Stomach smooth muscle (tissue), 2 donors: ENCODE measurements around the gene STXBP6.
"Not testable (repeated sequence)": the region's sequence is repeated elsewhere in the genome, so short reads cannot be mapped to it uniquely, and the experiment has no call there.

Experiments used
- H3K27ac ChIP-seq: one replicate; pipeline ENCODE4 v1.7.0; 2013; ENCODE audit warnings: mild to moderate bottlenecking, low read length, inconsistent platforms
- H3K27me3 ChIP-seq, 2 donors: one replicate each; pipeline ENCODE4 v1.7.0; 2013; ENCODE audit warnings: low read length in 2 of 2; ENCODE audit not compliant: insufficient read depth in 2 of 2, control insufficient read depth in 1 of 2
- H3K36me3 ChIP-seq, 2 donors: one replicate each; pipeline ENCODE4 v1.7.0; 2013; ENCODE audit warnings: low read length in 2 of 2; ENCODE audit not compliant: control insufficient read depth in 2 of 2, insufficient read depth in 2 of 2
- H3K4me1 ChIP-seq: one replicate; pipeline ENCODE4 v1.7.0; 2013; ENCODE audit warnings: low read length; ENCODE audit not compliant: control insufficient read depth, insufficient read depth
- H3K4me3 ChIP-seq, 2 donors: one replicate each; pipeline ENCODE4 v1.7.0; 2013; ENCODE audit warnings: low read length in 2 of 2
- H3K9ac ChIP-seq, 2 donors: one replicate each; pipeline ENCODE4 v1.7.0; 2013; ENCODE audit warnings: low read length in 2 of 2, mild to moderate bottlenecking in 1 of 2
- H3K9me3 ChIP-seq, 2 donors: one replicate each; pipeline ENCODE4 v1.7.0; 2013; ENCODE audit warnings: low read length in 2 of 2; ENCODE audit not compliant: control insufficient read depth in 2 of 2
- donor health status: healthy.
- donor health status: Pancreatic carcinoma.

Gene STXBP6

DNA sequence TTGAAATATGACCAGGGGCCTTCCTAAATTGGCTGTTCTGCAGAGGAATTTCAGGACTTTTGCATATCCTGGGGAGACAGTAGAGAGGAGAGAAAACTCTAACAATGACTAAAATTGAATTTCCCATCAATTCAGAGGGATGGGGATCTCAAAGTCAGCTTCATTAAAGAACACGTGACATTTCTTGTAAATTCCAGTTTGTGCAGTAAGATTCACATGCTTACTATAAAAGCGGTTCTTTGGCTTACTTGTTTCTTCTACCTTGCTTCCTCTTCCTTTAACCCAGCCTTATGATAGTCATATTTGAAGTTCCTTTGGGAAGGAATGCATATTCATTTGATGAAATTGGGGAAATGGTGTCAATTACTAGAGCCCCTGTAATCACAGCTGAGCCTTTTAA lies 272.3 kb downstream of the STXBP6 start:
- Histone ChIP-seq H3K4me1 (no peaks in the 10 kb centered on the region), H3K9me3 (peaks cover 0 to 5% of the 10 kb centered on the region in 2 donors), H3K9ac (no peak overlapping the region), H3K27me3 (no peaks in the 10 kb centered on the region), H3K36me3 (no peaks in the 10 kb centered on the region), H3K4me3 (no peak overlapping the region), H3K27ac (no peak overlapping the region)

DNA sequence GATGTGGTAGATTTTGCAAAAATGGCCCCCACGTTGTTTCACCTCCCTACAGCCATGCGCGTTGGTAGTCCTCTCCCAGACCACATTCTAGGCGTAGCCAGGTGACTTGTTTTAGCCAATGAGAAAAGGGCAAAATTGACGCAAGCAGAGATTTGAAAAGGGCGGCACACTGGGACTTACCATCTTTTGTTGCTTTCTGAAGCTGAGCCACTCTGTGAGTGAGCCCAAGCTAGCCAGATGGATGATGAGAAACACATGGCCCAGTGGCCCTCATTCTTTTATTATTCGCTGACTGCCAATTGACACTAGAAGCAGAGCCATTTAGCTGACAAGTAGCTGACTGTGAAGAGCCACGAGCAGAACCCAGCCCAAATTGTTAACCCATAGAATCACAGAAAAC lies 274.0 kb downstream of the STXBP6 start:
- Histone ChIP-seq H3K27ac (no peak overlapping the region), H3K9ac (no peak overlapping the region), H3K36me3 (no peaks in the 10 kb centered on the region), H3K27me3 (no peaks in the 10 kb centered on the region), H3K4me3 (no peak overlapping the region), H3K4me1 (no peaks in the 10 kb centered on the region), H3K9me3 (peaks cover 0 to 5% of the 10 kb centered on the region in 2 donors)

DNA sequence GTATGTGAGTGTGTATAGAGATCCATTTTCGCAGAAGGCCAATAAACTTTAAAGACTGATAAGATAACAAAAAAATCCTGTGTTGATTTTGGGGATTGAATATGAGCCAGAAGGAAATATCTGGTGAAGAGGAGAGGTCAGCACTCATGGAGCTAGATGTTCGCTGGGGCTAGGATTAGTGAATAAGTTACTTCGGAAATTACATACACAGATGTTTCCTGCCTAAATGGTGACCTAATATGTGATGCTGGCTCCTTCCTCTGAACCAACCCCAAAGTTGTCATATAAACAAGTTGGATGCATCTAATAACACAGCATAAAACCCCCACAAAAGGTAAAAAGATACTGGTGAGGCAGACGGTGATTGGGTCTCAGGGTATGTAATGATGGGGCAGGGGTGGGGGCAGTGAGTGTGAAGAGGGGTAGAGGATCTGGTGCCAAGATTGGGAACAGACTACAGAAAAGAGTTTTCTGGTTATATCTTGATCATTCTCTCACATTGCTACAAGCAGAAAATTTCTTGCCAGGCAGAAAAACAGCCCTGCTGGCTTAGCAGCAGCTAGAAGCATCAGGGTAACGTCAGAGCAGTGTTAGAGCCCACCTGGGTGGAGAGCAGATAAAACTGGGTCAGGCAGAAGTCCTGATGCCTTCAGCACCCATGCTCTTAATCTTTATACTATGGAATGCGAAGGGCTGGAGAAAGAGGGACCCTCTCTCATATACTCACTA lies 275.6 kb downstream of the STXBP6 start:
- Histone ChIP-seq H3K4me3 (no peak overlapping the region), H3K27me3 (no peaks in the 10 kb centered on the region), H3K9me3 (peaks cover 0 to 5% of the 10 kb centered on the region in 2 donors), H3K4me1 (no peaks in the 10 kb centered on the region), H3K27ac (no peak overlapping the region), H3K9ac (no peak overlapping the region), H3K36me3 (no peaks in the 10 kb centered on the region)

DNA sequence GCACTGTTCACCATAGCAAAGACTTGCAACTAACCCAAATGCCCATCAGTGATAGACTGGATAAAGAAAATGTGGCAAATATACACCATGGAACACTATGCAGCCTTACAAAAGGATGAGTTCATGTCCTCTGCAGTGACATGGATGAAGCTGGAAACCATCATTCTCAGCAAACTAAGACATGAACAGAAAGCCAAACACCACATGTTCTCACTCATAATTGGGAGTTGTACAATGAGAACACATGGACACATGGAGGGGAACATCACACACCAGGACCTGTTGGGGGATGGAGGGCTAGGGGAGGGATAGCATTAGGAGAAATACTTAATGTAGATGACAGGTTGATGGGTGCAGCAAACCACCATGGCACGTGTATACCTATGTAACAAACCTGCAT lies 276.4 kb downstream of the STXBP6 start:
- H3K27me3 ChIP-seq, H3K9me3 ChIP-seq, H3K4me1 ChIP-seq, H3K4me3 ChIP-seq, H3K36me3 ChIP-seq, H3K27ac ChIP-seq, H3K9ac ChIP-seq: not testable (repeated sequence)

DNA sequence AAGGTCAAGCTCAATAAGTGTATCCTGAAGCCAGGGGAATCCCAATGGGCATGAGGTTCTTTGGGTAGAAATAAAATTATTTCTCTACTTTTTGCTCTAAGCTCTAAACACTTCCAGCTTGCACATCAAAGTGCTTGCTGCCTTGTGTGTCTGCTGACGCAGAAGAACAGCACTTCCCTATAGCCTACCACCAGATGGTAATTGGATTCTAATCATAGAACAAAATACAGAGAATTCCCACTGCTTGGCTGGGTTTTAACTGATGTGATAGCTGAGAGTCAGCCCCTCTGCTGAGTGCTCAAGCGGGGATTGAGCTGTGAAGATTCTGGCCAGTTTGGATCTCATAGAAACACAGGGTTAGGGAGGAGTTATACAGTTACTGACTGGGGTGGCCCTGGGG lies 283.5 kb downstream of the STXBP6 start:
- no peak overlapping the region for H3K4me3 ChIP-seq
- no peaks in the 10 kb centered on the region for H3K27me3 ChIP-seq
- H3K36me3 ChIP-seq = no peaks in the 10 kb centered on the region
- H3K27ac ChIP-seq = no peak overlapping the region
- H3K4me1 ChIP-seq = no peaks in the 10 kb centered on the region
- no peaks in the 10 kb centered on the region for H3K9me3 ChIP-seq
- no peak overlapping the region for H3K9ac ChIP-seq

DNA sequence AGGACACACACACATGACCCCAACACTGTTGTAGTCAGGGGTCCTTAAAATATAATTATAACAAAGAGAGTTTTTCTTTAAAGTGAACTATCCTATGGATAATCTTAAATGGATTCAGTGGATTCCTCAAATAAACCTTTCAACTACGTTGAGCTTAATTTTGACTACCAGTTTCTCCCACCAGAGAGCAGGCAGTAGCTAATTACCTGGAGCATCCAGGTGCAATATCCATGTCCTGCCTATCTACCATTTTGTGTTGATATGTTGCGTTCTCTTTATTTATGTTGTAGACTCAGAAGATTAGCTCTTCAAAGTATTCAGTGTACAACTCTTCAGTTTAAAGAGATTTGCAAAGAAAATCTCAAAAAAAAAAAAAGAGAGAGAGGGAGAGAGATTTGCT lies 288.8 kb downstream of the STXBP6 start:
- no peak overlapping the region for H3K4me3 ChIP-seq
- H3K9me3 ChIP-seq = no peaks in the 10 kb centered on the region
- H3K36me3 ChIP-seq = no peaks in the 10 kb centered on the region
- H3K27me3 ChIP-seq = no peaks in the 10 kb centered on the region
- H3K9ac ChIP-seq = no peak overlapping the region
- H3K27ac ChIP-seq = no peak overlapping the region
- no peaks in the 10 kb centered on the region for H3K4me1 ChIP-seq
